Limb (tissue), 2 donors: ENCODE data around the gene NFATC2IP.
A peak's percentile ranks its signal among the peaks of the same experiment; 100 is the strongest.
"Not testable (repeated sequence)": the region's sequence is repeated elsewhere in the genome, so short reads cannot be mapped to it uniquely, and the experiment has no call there.

ENCODE experiments used
- DNase-seq, 2 donors: peaks; one replicate each; pipeline ENCODE4 v3.0.0-alpha.2; 2016; ENCODE audit errors: extremely low spot score in 2 of 2

The NFATC2IP gene

DNA sequence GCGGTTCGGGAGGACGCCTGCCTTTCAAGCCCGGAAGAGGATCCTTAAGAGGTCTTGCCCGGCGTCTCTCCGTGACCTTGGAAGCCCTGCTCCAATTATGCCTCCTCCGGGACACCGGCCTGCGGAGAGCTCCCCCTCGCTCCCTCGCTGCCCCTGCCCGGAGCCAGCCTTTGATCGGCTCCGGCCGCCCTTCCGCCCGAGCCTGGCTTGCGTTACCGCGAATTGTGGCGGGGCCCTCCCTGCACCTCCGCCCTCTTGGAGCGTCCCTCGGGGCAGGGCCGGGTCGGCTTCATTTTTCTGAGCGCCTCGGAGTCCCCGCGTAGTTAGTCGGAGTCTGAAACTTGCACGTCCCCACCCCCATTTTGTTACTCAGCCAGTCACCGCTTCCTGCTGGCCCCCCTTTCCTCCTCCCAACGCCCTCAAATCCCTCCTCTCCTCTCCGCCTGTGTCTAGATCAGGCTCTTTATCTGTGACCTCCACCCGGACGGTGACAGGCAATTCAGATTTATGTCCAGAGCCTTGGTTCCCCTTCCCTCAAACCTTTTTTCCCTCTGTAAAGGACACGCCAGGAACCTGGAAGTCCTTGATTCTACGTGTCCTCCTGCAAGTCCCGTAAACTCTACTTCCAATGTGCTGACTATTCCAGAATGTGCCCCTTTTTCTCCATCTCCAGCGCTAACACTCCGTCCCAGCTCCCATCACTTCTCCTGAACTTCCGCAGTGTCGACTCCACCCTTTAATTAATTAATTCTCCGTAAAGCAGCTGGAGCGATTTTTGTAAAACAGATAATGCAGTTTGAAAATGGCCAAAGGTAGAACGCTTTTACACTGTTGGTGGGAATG lies 25.1 kb upstream of the NFATC2IP start:
- peak in 1 of 2 donors; percentile 88 for DNase-seq

DNA sequence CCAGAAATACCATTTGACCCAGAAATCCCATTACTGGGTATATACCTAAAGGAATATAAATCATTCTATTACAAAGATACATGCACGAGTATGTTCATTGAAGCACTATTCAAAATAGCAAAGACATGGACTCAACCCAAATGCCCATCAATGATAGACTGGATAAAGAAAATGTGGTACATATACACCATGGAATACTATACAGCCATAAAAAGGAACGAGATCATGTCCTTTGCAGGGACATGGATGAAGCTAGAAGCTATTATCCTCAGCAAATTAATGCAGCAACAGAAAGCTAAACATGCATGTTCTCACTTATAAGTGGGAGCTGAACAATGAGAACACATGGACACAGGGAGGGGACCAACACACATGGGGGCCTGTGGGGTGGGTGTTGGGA lies 24.5 kb upstream of the NFATC2IP start:
- DNase-seq = not testable (repeated sequence)

DNA sequence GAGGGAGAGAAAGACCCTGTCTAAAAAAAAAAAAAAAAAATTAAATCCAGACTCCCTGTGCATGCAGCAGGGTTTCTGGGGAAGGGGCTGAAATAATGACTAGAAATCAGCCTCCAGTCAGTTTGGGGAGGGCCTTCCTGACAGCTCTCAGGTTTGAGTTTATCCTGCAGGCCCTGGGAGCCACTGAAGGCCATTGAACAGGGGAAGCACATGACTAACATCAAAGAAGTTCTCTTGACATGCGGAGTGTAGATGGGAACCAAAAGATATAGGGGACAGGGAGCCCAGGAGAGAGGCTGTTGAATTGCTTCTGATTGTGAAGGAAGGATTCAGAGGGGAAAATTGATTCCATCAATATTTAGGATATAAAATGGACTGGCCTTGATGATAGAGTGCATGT lies 22.9 kb upstream of the NFATC2IP start:
- no peak for DNase-seq

DNA sequence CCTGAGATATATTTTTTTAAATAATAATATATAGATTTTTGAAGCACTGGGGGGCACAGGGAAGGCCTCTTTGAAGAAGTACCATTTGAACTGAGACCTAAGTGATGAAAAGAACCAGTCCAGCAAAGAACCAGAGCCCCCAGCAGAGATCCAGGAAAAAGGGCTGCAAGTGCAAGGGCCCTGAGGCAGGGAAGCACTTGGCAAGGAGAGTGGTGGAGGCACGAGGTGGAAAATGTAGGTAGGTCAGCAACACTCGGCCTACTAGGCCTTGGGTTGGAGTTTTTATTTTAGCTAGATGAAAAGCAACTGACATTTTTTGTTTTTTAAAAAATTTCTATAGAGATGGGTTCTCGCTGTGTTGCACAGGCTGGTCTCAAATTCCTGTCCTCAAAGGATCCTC lies 20.5 kb upstream of the NFATC2IP start:
- no peak for DNase-seq

DNA sequence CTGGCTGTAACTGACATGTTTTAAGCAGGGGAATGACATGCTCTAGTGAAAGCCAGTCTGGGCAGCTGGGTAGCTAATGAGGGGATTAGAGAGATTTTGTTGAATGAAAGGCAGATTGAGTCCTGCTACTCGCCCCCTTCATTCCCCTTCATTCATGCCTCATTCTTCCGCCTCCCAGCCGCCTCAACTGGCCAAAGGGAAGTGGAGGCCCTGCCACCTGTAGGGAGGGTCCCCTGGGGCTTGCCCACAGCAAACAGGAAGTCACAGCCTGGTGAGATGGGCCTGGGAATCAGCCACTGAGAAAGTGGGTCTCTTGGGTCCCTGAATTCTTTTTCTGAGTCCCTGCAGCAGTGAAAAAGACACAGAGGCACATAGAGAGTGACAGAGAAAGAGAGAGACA lies 20.1 kb upstream of the NFATC2IP start:
- no peak for DNase-seq

DNA sequence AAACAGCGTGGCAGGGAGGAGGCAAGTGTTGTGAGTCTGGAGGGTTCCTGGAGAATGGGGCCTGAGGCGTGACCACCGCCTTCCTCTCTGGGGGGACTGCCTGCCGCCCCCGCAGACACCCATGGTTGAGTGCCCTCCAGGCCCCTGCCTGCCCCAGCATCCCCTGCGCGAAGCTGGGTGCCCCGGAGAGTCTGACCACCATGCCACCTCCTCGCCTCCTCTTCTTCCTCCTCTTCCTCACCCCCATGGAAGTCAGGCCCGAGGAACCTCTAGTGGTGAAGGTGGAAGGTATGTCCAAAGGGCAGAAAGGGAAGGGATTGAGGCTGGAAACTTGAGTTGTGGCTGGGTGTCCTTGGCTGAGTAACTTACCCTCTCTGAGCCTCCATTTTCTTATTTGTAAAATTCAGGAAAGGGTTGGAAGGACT lies 18.9 kb upstream of the NFATC2IP start, which contains the start of gene CD19:
TSS of gene CD19 (plus strand) at position 171 of the 425 bp plus-strand sequence. CDS start at position 201, 30 bp downstream.
- no peak for DNase-seq

DNA sequence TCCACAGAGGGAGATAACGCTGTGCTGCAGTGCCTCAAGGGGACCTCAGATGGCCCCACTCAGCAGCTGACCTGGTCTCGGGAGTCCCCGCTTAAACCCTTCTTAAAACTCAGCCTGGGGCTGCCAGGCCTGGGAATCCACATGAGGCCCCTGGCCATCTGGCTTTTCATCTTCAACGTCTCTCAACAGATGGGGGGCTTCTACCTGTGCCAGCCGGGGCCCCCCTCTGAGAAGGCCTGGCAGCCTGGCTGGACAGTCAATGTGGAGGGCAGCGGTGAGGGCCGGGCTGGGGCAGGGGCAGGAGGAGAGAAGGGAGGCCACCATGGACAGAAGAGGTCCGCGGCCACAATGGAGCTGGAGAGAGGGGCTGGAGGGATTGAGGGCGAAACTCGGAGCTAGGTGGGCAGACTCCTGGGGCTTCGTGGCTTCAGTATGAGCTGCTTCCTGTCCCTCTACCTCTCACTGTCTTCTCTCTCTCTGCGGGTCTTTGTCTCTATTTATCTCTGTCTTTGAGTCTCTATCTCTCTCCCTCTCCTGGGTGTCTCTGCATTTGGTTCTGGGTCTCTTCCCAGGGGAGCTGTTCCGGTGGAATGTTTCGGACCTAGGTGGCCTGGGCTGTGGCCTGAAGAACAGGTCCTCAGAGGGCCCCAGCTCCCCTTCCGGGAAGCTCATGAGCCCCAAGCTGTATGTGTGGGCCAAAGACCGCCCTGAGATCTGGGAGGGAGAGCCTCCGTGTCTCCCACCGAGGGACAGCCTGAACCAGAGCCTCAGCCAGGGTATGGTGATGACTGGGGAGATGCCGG lies 18.2 kb upstream of the NFATC2IP start:
- DNase-seq = no peak

DNA sequence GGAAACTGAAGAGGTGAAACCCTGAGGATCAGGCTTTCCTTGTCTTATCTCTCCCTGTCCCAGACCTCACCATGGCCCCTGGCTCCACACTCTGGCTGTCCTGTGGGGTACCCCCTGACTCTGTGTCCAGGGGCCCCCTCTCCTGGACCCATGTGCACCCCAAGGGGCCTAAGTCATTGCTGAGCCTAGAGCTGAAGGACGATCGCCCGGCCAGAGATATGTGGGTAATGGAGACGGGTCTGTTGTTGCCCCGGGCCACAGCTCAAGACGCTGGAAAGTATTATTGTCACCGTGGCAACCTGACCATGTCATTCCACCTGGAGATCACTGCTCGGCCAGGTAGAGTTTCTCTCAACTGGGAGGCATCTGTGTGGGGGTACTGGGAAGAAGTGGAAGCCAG lies 17.6 kb upstream of the NFATC2IP start:
- no peak for DNase-seq

DNA sequence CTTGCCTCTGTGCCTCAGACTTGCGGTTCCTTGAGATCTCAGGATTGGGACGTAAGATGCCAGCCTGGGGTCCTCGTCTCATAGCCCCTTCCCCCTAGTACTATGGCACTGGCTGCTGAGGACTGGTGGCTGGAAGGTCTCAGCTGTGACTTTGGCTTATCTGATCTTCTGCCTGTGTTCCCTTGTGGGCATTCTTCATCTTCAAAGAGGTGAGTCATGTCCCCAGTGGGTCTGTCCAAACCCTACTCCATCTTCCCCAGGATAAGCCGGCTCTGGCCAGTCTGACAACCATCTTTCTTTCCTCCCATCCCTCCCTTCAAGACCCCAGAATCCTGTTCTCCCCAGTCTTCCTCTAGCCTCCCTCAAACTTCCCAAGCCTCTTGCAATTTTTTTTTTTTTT lies 15.4 kb upstream of the NFATC2IP start:
- DNase-seq = no peak

DNA sequence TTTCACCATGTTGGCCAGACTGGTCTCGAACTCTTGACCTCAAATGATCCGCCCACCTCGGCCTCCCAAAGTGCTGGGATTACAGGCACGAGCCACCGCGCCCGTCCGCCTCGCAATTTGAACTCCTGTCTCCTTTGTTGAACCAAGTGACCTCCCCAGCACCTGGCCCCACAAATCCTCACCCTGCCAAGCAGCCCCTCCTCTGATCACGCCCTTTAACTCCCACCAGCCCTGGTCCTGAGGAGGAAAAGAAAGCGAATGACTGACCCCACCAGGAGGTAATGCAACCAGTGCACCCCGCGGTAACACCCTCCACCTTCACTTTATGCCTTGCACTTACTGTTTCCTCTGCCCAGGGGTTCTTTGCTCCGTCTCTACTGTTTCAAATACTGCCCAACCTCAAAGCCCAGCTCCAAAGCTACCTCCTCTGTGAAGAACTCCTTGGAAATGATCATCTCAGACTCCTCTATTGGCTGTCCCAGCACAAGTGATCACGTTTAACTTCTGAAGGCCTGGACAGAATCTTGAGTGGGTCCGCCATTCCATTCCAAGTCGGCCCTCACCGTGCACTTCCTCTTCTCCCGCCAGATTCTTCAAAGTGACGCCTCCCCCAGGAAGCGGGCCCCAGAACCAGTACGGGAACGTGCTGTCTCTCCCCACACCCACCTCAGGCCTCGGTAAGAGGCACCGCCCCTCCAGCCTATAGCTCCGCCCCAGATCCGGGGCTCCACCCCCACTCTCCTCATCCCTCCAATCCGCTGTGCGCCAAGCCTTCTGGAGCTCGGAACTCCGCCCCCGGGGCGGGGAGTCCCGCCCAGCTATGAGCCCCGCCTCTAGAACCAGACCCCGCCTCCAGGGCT lies 14.6 kb upstream of the NFATC2IP start:
- DNase-seq = peak; percentile 41 to 63

DNA sequence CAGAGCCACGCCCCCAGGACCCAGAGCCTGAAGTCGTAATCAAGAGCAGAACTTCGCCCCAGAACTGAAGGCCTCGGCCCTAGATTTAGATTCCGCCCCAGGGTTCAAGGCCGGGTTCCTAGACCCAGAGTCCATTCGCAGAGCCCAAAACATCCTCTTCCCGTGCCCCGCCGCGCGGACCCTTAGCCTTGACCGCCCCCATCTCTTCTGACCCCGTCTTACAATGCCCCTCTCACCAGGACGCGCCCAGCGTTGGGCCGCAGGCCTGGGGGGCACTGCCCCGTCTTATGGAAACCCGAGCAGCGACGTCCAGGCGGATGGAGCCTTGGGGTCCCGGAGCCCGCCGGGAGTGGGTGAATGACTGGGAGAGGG lies 14.0 kb upstream of the NFATC2IP start:
- no peak for DNase-seq

DNA sequence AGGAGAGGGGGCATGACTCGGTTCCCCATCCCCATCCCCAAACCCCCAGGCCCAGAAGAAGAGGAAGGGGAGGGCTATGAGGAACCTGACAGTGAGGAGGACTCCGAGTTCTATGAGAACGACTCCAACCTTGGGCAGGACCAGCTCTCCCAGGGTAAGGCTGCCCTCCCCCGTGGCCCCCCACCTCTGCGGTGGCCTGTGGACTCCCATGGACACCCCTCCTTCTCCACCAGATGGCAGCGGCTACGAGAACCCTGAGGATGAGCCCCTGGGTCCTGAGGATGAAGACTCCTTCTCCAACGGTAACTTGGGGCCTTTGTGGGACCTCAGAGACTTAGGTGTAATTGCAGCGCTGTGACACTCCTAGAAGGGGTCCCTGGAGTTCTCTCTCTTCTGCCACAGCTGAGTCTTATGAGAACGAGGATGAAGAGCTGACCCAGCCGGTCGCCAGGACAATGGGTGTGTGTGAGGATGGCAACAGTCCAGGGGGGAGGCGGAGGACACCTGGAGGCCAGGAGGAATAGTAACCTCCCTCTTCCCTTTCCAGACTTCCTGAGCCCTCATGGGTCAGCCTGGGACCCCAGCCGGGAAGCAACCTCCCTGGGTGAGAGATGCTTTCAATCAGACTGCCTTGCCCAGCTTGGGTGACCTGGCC lies 13.4 kb upstream of the NFATC2IP start:
- DNase-seq = no peak

DNA sequence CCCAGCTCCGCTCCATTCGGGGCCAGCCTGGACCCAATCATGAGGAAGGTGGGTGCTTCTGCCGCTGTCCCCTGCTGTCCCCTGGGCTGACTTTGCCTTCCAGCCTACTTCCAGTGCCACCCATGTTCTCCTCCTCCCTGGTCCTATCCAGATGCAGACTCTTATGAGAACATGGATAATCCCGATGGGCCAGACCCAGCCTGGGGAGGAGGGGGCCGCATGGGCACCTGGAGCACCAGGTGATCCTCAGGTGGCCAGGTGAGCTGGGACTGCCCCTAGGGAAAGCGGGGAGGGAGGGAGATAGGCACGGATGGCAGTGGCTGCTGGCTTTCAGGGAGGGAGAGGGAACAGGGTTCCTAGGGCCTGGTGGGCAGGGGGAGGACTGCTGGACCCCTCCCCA lies 12.0 kb upstream of the NFATC2IP start:
- no peak for DNase-seq

DNA sequence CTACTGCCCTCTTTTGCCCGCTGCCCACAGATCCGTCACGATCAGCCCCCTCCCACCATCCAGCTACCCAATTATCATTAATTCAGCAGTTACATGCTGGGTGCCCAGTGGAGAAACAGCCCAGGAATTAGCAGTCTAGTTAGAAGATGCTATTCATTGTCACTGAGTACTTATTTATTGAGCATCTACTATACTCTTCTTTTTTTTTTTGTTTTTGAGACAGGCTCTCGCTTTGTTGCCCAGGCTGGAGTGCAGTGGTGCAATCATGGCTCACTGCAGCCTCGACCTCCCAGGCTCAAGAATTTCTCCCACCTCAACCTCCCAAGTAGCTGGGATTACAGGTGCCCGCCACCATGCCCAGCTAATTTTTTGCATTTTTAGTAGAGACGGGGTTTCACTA lies 10.9 kb upstream of the NFATC2IP start:
- not testable (repeated sequence) for DNase-seq

DNA sequence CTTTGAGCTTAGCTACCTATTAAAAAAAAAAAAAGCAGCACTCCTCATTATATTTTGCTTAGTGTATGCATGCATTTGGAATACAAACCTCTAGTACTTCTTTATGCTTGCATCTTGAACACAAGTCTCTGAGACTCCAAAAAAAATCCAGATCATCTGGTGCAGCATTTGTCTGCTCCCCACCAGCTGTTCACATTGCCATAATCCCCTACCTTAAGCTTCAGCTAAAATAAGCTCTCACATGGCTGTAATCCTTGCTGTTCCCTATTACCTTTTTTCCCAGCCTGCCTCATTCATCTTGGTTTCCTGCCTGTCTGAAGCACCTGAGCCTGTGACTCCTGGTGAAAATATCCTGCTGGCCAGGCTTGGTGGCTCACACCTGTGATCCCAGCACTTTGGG lies 7.5 kb upstream of the NFATC2IP start:
- DNase-seq = no peak

DNA sequence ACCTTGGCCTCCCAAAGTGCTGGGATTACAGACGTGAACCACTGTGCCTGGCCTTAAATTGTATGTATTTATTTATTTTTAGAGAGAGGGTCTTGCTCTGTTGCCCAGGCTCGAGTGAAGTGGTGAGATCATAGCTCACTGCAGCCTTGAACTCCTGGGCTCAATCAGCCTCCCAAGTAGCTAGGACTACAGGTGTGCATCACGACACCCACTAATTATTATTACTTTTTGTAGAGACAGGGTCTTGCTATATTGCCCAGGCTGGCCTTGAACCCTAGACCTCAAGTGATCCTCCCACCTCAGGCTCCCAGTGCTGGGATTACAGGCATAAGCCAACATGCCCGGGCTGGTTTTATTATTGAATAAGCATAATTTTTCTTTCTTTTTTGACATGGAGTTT lies 4.1 kb upstream of the NFATC2IP start:
- no peak for DNase-seq

DNA sequence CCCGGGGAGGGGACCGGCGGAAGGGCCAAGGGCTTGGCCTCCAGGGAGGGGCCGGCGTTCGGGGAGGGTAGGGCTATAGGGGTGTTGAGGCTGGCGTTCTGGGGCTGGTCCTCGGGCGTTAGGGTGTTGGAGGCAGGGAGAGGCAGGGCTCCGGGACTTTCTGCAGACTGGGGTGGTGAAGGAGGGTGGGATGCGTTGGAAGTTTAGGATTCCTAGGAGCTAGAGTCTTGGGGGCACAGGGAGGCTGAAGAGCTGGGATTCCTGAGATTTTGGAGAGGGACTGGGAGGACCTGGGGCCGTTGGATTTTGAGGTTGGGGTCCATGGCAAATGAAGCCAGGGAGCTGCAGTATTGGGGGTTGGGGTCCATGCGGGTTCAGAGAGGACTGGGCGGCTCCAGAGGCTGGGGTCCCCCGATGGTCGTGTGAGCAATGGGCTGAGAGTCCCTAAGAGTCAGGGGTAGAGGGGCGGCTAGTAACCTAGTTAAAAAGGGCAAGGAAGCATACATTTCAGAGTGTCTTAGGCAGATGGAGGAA lies 740 bp downstream of the NFATC2IP start:
- DNase-seq = peak in 1 of 2 donors; percentile 2

DNA sequence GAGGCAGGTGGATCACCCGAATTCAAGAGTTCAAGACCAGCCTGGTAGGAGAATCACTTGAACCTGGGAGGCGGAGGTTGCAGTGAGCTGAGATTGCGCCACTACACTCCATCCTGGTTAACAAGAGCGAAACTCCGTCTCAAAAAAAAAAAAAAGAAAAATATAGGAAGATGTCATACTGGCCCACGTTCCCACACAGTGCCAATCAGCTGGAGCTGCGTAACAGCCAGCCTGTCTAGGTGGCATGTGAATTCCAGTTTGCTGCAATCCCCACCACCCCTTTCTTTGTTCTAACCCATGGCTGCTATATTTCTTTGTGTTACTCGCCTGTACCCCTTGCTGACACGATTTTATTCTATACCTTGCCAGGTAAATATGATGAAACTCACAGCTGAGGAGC lies 7.5 kb downstream of the NFATC2IP start:
- DNase-seq = no peak

DNA sequence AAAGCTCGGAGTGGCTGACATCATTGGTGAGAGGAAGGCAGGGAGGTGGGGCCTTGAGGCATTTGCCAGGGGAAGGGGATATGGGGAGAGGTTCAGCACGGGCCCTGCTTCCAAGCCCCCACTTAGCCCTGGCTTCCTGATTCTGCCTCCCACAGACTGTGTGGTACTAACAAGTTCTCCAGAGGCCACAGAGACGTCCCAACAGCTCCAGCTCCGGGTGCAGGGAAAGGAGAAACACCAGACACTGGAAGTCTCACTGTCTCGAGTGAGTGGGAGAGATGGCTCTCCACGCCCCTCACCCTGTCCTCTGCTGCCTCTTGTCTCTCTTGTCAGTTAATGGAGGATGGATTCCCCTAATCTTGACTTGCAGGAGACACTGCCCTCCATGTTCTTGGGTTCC lies 8.1 kb downstream of the NFATC2IP start:
- no peak for DNase-seq

DNA sequence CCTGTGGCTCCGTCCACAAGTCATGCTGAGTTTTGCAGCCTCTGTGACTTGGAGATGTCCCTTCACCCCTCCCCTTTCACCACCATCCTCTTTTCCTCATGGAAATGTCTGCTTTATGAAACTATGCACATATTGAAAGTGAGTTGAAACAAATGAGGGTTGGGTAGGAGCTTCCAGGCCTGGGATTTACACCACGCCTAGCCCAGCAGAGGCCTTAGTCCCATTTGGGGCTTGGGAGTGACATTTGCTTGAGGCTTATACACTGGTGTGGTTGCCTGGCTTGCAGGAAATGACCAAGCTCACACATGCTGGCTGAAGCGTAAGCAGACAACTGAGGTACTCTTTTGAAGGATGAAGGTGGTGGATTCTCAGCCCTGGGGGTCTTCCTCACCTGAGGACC lies 13.3 kb downstream of the NFATC2IP start:
- DNase-seq = no peak

DNA sequence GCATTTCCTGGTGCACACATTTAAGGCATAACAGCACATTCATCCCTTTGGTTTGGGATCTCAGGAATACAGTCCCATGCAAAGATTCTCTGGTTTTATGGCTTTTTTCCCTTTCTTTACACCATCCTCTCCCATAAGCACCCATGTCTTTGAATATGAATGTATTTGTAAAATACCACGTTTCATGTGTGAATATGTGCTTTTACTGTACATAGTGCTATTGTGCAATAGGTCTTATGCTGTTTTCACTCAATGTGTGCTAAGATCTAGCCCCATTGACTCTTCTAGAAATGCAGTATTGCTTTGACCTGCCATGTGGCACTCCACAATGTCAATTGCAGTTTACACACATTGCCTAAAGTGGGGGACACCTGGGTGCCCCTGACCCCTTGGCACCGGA lies 13.8 kb downstream of the NFATC2IP start:
- no peak for DNase-seq
